ENCODE data around the gene ITK.

GRCh38 chr5:157241483-157241882, 60.8 kb downstream of the ITK start:
- TF ChIP-seq POLR2AphosphoS5 (IDR thresholded peaks at IDR 0.05; ENCODE audit: borderline replicate concordance, low read depth, low read length) (no peak), EZH2 (IDR thresholded peaks at IDR 0.05) (no peak), FOXP2 (optimal IDR thresholded peaks at IDR 0.05; ENCODE audit: control extremely low read depth, extremely low read length, insufficient read depth) (no peak)
